Subcutaneous abdominal adipose tissue (tissue), 5 donors: Measurements from ENCODE around the gene RAB8B.

ENCODE experiments used
- H3K27ac ChIP-seq: one replicate; pipeline ENCODE4 v1.7.0; 2013; ENCODE audit warnings: low read depth, mild to moderate bottlenecking, inconsistent platforms, low read length, moderate library complexity
- H3K27me3 ChIP-seq, 5 donors: one replicate each; pipeline ENCODE4 v1.7.0; 2013; ENCODE audit warnings: low read length in 5 of 5, inconsistent platforms in 1 of 5; ENCODE audit not compliant: control insufficient read depth in 5 of 5, insufficient read depth in 4 of 5
- H3K36me3 ChIP-seq, 5 donors: one replicate each; pipeline ENCODE4 v1.7.0; 2013; ENCODE audit warnings: low read length in 5 of 5; ENCODE audit not compliant: control insufficient read depth in 5 of 5, insufficient read depth in 5 of 5
- H3K4me1 ChIP-seq, 5 donors: one replicate each; pipeline ENCODE4 v1.7.0; 2013; ENCODE audit warnings: low read length in 5 of 5, mild to moderate bottlenecking in 3 of 5, moderate library complexity in 1 of 5; ENCODE audit not compliant: control insufficient read depth in 5 of 5, insufficient read depth in 5 of 5
- H3K4me3 ChIP-seq, 5 donors: one replicate each; pipeline ENCODE4 v1.7.0; 2013; ENCODE audit warnings: low read length in 5 of 5, low read depth in 1 of 5
- H3K9ac ChIP-seq, 5 donors: one replicate each; pipeline ENCODE4 v1.7.0; 2013; ENCODE audit warnings: low read length in 5 of 5, mild to moderate bottlenecking in 4 of 5, moderate library complexity in 3 of 5
- H3K9me3 ChIP-seq, 5 donors: one replicate each; pipeline ENCODE4 v1.7.0; 2013; ENCODE audit warnings: low read length in 5 of 5; ENCODE audit not compliant: control insufficient read depth in 5 of 5
- donor health status: healthy.
- donor health status: healthy.
- donor health status: healthy.
- donor health status: healthy.
- donor health status: healthy.

The RAB8B gene

GRCh38 chr15:63296195-63296594 is 106.8 kb downstream of the RAB8B start:
- Histone ChIP-seq H3K9me3 (no peaks in the 10 kb centered on the region), H3K4me1 (peaks cover 0 to 7% (median 6%) of the 10 kb centered on the region in 5 donors), H3K9ac (no peak overlapping the region), H3K27me3 (no peaks in the 10 kb centered on the region), H3K4me3 (no peak overlapping the region), H3K36me3 (peaks cover 5 to 12% (median 8%) of the 10 kb centered on the region in 5 donors), H3K27ac (no peak overlapping the region)

GRCh38 chr15:63299943-63300575 is 110.7 kb downstream of the RAB8B start:
- Histone ChIP-seq H3K4me3 (no peak overlapping the region), H3K4me1 (peaks cover 0 to 3% (median 0%) of the 10 kb centered on the region in 5 donors), H3K9me3 (no peaks in the 10 kb centered on the region), H3K36me3 (peaks cover 7 to 38% (median 29%) of the 10 kb centered on the region in 5 donors), H3K27me3 (no peaks in the 10 kb centered on the region), H3K27ac (no peak overlapping the region), H3K9ac (no peak overlapping the region)

- no peak overlapping the region for H3K4me3 ChIP-seq
- peaks cover 9 to 45% (median 39%) of the 10 kb centered on the region in 5 donors for H3K36me3 ChIP-seq
- no peaks in the 10 kb centered on the region for H3K9me3 ChIP-seq
- no peak overlapping the region for H3K9ac ChIP-seq
- no peak overlapping the region for H3K27ac ChIP-seq
- peaks cover 0 to 2% (median 0%) of the 10 kb centered on the region in 5 donors for H3K4me1 ChIP-seq
- no peaks in the 10 kb centered on the region for H3K27me3 ChIP-seq
Measured at GRCh38 chr15:63301088-63301487, 111.7 kb downstream of the RAB8B start.

- Histone ChIP-seq H3K4me1 (peaks cover 0 to 5% (median 0%) of the 10 kb centered on the region in 5 donors), H3K4me3 (no peak overlapping the region), H3K36me3 (peaks cover 11 to 45% (median 37%) of the 10 kb centered on the region in 5 donors), H3K27ac (no peak overlapping the region), H3K9me3 (no peaks in the 10 kb centered on the region), H3K27me3 (no peaks in the 10 kb centered on the region), H3K9ac (no peak overlapping the region)
Measured at GRCh38 chr15:63305260-63305659, 115.9 kb downstream of the RAB8B start.

GRCh38 chr15:63306492-63307073 is 117.2 kb downstream of the RAB8B start:
- no peak overlapping the region for H3K9ac ChIP-seq
- peaks cover 0 to 5% (median 0%) of the 10 kb centered on the region in 5 donors for H3K4me1 ChIP-seq
- peaks cover 8 to 45% (median 37%) of the 10 kb centered on the region in 5 donors for H3K36me3 ChIP-seq
- H3K27me3 ChIP-seq, result no peaks in the 10 kb centered on the region
- H3K27ac ChIP-seq, result no peak overlapping the region
- H3K4me3 ChIP-seq, result no peak overlapping the region
- H3K9me3 ChIP-seq, result no peaks in the 10 kb centered on the region

- no peaks in the 10 kb centered on the region for H3K9me3 ChIP-seq
- H3K9ac ChIP-seq, result no peak overlapping the region
- H3K27me3 ChIP-seq, result no peaks in the 10 kb centered on the region
- H3K4me3 ChIP-seq, result no peak overlapping the region
- H3K27ac ChIP-seq, result no peak overlapping the region
- H3K36me3 ChIP-seq, result peaks cover 8 to 29% (median 23%) of the 10 kb centered on the region in 5 donors
- H3K4me1 ChIP-seq, result peaks cover 0 to 5% (median 0%) of the 10 kb centered on the region in 5 donors
Measured at GRCh38 chr15:63308491-63308890, 119.1 kb downstream of the RAB8B start.

- Histone ChIP-seq H3K4me1 (peaks cover 0 to 5% (median 0%) of the 10 kb centered on the region in 5 donors), H3K4me3 (no peak overlapping the region), H3K36me3 (peaks cover 8 to 24% (median 19%) of the 10 kb centered on the region in 5 donors), H3K27ac (no peak overlapping the region), H3K9me3 (no peaks in the 10 kb centered on the region), H3K9ac (no peak overlapping the region), H3K27me3 (no peaks in the 10 kb centered on the region)
Measured at GRCh38 chr15:63308947-63309346, 119.5 kb downstream of the RAB8B start.

- H3K27ac ChIP-seq, result no peak overlapping the region
- H3K4me3 ChIP-seq, result no peak overlapping the region
- H3K27me3 ChIP-seq, result no peaks in the 10 kb centered on the region
- H3K36me3 ChIP-seq, result peaks cover 4 to 13% (median 12%) of the 10 kb centered on the region in 5 donors
- H3K4me1 ChIP-seq, result peaks cover 0 to 5% (median 0%) of the 10 kb centered on the region in 5 donors
- H3K9ac ChIP-seq, result no peak overlapping the region
- no peaks in the 10 kb centered on the region for H3K9me3 ChIP-seq
Measured at GRCh38 chr15:63310646-63311045, 121.2 kb downstream of the RAB8B start.

- Histone ChIP-seq H3K4me3 (no peak overlapping the region), H3K4me1 (no peaks in the 10 kb centered on the region), H3K27me3 (no peaks in the 10 kb centered on the region), H3K27ac (no peak overlapping the region), H3K36me3 (no peaks in the 10 kb centered on the region), H3K9ac (no peak overlapping the region), H3K9me3 (no peaks in the 10 kb centered on the region)
Measured at GRCh38 chr15:63312286-63312685, 122.9 kb downstream of the RAB8B start.

GRCh38 chr15:63313825-63314224 is 124.4 kb downstream of the RAB8B start:
- H3K9ac ChIP-seq, result no peak overlapping the region
- no peaks in the 10 kb centered on the region for H3K9me3 ChIP-seq
- H3K27me3 ChIP-seq, result no peaks in the 10 kb centered on the region
- H3K27ac ChIP-seq, result no peak overlapping the region
- no peaks in the 10 kb centered on the region for H3K4me1 ChIP-seq
- no peaks in the 10 kb centered on the region for H3K36me3 ChIP-seq
- no peak overlapping the region for H3K4me3 ChIP-seq
